AG04449 (cell line): Measurements from ENCODE around the gene CDK5RAP2.
"Not testable (repeated sequence)": the region's sequence is repeated elsewhere in the genome, so short reads cannot be mapped to it uniquely, and the experiment has no call there.

Experiments used
- CTCF ChIA-PET: fragments of 350-600 bp; formaldehyde crosslinking; extraction: SDS; loops from one replicate; lab custom pipeline; 2021; ENCODE audit warnings: antibody characterized with exemption; lab: Yijun Ruan, JAX
- POLR2A ChIA-PET: fragments of 400-600, 350-600 bp; formaldehyde crosslinking; extraction: SDS; loops from one replicate; lab custom pipeline; 2020; ENCODE audit warnings: antibody characterized with exemption, inconsistent platforms; lab: Yijun Ruan, JAX
- DNase-seq: peaks from one replicate; pipeline ENCODE4 v3.0.0-alpha.2; 2010; ENCODE audit warnings: low read depth, low spot score
- H3K4me3 ChIP-seq: 2 replicates; pipeline ENCODE4 v1.5.1; 2011; ENCODE audit warnings: low read depth, mild to moderate bottlenecking, control low read depth, low read length
- CTCF ChIP-seq: IDR thresholded peaks from one replicate; pipeline ENCODE4 v1.5.1; 2011; ENCODE audit warnings: mild to moderate bottlenecking, moderate library complexity, low read length, control low read depth, inconsistent platforms; ENCODE audit not compliant: insufficient read depth; ENCODE audit errors: missing control alignments

Gene CDK5RAP2

GRCh38 chr9:120507936-120508510 is 71.9 kb downstream of the CDK5RAP2 start:
- DNase-seq: no peak
- no peak for TF ChIP-seq CTCF
- H3K4me3 ChIP-seq: no peak overlapping the region
- ChIA-PET POLR2A (no interaction called here), CTCF (no interaction called here)

GRCh38 chr9:120505186-120505585 is 74.8 kb downstream of the CDK5RAP2 start:
- POLR2A ChIA-PET: no interaction called here
- no peak for DNase-seq
- CTCF ChIA-PET: interaction anchor here (1.2 kb wide), 1 partner anchor 945 kb away, joined by 3 read pairs; no protein-coding TSS in a partner anchor
- H3K4me3 ChIP-seq: no peak overlapping the region
- no peak for TF ChIP-seq CTCF

GRCh38 chr9:120500733-120501132 is 79.2 kb downstream of the CDK5RAP2 start:
- CTCF ChIA-PET: interaction anchor here (0.7 to 1.2 kb wide), 2 partner anchors 9 to 23 kb away, joined by 3 read pairs; no protein-coding TSS in a partner anchor

GRCh38 chr9:120497865-120498264 is 82.1 kb downstream of the CDK5RAP2 start:
- DNase-seq, CTCF ChIA-PET, H3K4me3 ChIP-seq, POLR2A ChIA-PET: not testable (repeated sequence)

More at GRCh38 chr9:120500733-120501132, 79.2 kb downstream of the CDK5RAP2 start:
- no peak for DNase-seq
- POLR2A ChIA-PET: no interaction called here
- TF ChIP-seq CTCF: no peak
- H3K4me3 ChIP-seq: no peak overlapping the region

GRCh38 chr9:120496438-120496837 is 83.5 kb downstream of the CDK5RAP2 start:
- H3K4me3 ChIP-seq, DNase-seq, POLR2A ChIA-PET, CTCF ChIA-PET: not testable (repeated sequence)

- POLR2A ChIA-PET: no interaction called here
- no peak for DNase-seq
- no peak for TF ChIP-seq CTCF
- CTCF ChIA-PET: no interaction called here
- no peak overlapping the region for H3K4me3 ChIP-seq
These were observed 88.9 kb downstream of the CDK5RAP2 start for GRCh38 chr9:120490888-120491595.

GRCh38 chr9:120486835-120487234 is 93.1 kb downstream of the CDK5RAP2 start:
- POLR2A ChIA-PET: no interaction called here
- TF ChIP-seq CTCF: no peak
- DNase-seq: no peak
- H3K4me3 ChIP-seq: no peak overlapping the region
- CTCF ChIA-PET: interaction anchor here (2.4 kb wide), 1 partner anchor 10 kb away, joined by 10 read pairs; no protein-coding TSS in a partner anchor
